GM15510 (cell line): ENCODE measurements around the gene TAC4.

Source experiments
- POLR2A ChIP-seq: IDR thresholded peaks from 3 replicates; pipeline ENCODE4 v1.6.1; 2011; ENCODE audit warnings: borderline replicate concordance; ENCODE audit not compliant: insufficient read length; ENCODE audit errors: extremely low read depth

TAC4 gene, protein sequence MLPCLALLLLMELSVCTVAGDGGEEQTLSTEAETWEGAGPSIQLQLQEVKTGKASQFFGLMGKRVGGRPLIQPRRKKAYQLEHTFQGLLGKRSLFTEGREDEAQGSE

DNA sequence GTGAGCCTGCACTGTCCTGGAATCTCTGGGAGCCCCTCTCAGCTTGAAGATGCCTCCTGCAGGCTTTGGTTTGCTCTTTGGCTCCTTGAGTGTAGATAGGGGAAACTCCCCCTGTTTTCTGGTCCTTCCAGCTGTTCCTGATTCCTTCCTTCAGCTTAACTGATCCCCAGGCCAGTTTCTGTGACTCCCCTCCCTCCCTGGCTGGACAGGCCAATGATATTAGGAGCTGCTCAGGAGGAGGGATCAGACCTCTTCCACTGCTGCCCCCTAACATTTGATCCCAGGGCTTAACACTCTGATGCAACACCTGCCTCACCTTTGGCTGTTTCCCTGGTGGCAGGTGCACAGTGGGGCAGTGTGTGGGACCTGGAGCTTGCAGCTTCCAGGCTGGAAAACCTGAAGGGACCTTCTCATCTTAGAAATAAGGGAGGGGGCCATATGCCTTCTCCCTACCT is at the start of gene TAC4:
TSS of gene TAC4 (minus strand) at position 51 of the 455 bp plus-strand sequence. CDS start 52 bp downstream, outside the sequence.
- TF ChIP-seq POLR2A: no peak

DNA sequence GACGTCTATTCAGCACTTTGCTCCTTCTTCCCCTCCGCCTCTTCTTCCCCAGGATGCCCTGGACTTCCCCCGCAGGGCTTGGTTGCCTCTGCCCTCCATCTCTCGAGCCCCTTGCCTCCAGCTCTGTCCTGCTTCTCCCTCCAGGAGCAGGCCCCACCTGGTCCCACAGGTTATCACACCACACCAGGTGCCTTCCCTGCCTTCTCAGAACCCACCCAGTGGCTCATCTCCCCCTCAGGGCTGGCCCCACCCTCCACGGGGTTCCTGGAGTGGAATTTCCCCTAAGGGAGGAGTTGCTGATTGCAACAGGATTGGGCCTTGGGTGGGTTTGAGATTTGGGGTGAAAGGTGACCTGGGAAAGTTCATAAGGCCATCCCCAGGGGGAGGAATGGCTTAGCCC is 49.0 kb upstream of the TAC4 start:
- no peak for TF ChIP-seq POLR2A

DNA sequence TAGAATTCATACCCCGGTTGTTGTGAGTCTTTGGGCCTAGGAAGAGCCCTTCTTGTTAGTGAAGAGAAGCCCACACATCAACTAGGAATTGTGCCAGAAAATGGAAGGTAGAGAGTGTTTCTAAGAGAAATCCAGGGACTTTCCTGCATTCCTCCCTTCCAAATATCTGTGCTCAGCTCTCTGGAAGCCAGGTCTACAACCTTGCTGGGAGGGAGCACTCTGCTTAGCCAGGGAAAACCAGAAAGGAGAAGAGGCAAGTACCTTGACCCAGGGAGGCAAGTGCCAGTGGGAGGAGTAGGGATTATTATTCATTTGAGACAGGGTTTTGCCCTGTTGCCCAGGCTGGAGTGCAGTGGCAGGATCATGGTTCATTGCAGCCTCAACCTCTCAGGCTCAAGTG is 48.4 kb upstream of the TAC4 start:
- no peak for TF ChIP-seq POLR2A

DNA sequence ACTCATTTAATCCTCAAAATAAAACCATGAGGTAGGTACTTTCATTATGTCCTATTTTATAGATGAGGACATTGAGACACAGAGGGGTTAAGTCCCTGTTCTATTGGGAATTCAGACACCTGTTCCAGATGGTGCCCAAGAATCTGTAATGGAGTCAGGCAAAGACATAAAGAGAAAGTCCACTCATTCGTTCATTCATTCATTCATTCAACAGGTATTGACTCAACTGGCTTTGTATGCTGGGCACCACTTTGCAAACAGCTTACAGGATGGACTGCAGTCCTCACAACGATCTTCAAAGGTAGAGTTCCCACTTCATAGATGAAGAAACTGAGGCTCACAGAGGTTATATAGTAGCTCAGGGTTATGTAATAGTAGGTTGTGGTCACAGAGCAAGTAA is 47.9 kb upstream of the TAC4 start:
- no peak for TF ChIP-seq POLR2A

DNA sequence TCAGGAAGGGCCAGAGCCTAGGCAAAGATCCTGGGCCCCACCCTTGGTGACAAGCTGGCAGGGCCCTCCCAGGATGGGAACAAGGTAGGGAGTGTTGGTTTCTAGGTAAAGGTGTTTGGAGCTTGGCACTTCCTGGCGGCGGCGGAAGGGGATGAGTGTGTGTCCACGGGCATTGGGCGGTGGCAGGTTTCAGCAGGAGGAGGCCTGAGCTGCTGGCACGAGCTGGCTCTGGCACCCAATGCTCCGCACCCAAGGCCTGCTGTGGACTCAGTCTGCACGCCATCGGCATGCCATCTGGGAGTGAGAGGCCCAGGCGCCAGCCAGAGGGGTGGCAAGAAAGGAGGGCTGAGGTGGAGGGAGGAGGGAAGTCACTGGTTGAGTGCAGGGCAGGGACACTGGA is 46.9 kb upstream of the TAC4 start:
- TF ChIP-seq POLR2A: no peak

DNA sequence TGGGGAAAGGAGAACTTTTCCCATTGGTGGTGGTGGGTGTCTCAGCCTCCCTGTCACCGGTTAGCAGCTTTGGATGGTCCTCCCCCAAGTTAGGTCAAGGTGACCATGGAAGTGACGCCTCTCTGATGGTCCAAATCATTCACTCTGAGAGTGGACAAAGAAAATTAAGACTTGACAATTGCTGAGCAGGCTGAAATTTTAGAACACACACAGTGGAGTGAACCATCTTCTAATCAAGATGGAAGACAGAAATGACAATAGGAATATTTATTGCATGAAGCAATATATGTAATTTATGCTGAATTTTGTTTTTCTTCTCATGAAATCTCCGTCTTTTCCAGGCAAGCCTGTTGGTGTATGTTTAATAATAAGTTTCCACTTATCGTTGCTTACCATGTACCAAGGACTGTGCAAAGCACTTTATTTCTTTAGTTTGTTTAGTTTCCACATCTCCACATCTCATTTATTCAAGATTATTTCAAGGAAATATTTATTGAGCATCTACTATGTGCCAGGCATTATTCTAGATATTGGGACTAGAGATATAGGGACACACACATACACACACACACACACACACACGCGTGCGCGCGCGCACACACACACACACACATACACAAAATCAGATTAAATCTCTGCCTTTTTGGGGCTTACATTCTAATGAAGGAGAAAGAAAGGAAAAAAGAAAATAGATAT is 44.0 kb upstream of the TAC4 start:
- no peak for TF ChIP-seq POLR2A

DNA sequence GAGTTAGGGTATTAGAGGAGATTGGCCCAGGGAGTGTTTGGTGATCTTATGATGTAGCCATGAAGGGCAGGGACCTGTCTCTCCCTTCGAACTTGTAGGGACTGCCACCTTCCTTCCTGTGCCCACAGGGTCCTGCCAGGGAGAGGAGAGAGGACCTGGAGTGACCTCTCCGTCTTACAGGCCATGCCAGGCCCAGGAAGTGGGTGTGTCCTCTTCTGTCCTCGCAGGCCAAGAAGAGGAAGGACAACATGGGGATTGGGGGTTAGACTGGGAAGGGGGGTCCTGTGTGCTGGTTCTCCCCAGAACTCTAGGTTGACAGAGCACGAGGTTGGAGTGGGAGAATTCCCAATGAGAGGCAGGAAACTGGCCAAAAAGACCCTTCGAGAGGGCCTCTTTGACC is 43.4 kb upstream of the TAC4 start:
- no peak for TF ChIP-seq POLR2A

DNA sequence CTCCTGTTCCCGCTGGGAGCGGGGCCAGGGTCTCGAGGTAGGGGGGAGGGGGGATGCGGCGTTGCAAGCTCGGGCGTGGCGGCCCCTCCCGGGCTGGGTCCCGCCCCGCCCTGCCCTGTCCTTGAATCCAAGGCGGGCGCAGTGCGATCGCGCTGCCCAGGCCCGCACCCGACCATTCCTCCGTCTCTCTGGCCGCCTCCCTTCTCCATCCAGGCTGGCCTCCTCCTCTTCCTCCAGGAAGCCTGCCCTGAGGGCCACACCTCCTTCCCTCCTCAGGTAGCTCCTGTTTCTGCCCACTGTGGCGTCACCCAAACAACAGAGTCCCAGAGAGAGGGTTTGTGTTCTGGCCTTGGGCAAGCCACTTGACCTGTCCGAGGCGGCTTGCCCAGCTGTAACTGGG is 43.0 kb upstream of the TAC4 start:
- TF ChIP-seq POLR2A: no peak

DNA sequence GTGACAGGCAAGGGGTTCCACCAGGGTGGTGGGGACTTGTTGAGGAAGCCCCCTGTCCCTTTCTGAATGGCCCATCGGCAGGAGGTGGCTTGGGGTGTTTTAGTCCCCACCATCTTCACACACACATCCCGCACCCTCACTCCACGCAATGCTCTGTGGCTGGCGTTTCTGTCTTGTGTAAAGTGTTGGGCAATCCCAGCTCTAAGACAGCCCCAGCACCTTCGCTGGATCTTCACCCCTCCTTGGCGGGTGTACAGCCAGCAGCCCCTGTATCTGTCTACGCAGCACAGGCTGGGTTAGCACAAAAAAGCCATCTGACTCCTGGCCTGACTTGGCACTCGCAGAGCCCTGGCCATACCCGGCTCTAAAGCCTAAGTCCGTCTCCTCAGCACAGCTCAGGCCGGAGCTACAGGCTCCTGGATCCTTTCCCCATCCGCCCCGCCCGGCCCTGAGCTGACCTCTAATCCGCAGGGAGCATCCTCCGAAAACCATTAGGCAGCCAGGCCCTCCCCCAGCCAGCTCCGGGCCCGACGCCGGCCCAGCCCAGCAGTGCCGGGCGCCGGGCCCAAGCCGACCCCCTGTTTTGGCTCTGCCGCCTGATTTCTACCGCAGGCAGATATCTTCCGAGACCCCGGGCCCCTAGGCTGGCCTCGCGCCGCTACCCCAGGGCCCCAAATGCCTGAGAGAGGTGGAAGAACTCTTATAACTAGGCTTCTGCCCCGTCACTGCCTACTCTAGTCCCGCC is 42.4 kb upstream of the TAC4 start:
- TF ChIP-seq POLR2A: no peak

DNA sequence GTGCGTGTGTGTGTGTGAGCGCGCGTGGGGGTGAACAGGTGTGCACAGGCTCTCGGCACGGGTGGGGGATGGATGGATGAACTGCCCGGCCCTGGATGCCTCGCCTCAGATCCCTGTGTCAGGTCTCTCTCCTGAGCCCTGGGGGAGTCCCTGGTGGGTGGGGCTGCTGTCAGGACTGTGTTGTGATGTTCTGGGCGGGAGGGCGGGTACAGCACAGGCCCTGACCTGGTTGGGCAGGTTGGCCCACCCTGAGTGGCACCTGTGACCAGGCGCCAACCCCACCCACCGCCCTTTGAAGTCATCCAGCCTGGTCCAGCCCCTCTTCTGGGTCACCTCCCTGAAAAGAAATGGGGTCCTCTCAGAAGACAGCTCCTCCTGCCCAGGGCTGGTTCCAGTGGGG is 41.6 kb upstream of the TAC4 start:
- no peak for TF ChIP-seq POLR2A

DNA sequence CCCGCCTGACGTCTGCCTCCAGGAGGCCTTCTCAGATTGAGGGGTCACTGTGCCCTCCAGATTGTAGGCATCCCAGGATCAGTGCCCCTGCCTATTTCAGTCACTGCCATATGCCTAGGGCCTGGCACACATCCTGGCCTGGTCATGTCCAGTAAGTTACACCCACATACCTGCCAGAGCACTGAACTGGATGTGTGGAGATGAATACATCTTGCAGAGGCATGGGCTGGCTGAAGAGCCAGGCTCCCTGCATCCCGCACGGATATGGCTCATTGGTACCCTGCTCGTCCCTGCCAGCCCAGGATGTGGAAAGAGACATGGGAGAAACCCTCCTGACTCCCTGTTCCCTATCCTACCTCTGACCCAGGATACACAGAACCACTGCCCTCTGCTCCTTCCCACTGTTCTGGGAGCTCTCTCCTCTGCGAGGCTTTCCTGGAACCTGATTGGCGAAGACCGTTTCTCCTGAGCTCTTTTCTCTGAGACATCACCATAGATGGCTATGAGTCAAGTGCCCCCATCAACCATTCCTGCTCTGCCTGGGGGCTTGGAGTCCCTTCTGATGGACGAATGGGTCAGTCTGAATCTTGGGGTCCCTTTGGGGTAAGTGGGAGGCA is 40.0 kb upstream of the TAC4 start:
- no peak for TF ChIP-seq POLR2A

DNA sequence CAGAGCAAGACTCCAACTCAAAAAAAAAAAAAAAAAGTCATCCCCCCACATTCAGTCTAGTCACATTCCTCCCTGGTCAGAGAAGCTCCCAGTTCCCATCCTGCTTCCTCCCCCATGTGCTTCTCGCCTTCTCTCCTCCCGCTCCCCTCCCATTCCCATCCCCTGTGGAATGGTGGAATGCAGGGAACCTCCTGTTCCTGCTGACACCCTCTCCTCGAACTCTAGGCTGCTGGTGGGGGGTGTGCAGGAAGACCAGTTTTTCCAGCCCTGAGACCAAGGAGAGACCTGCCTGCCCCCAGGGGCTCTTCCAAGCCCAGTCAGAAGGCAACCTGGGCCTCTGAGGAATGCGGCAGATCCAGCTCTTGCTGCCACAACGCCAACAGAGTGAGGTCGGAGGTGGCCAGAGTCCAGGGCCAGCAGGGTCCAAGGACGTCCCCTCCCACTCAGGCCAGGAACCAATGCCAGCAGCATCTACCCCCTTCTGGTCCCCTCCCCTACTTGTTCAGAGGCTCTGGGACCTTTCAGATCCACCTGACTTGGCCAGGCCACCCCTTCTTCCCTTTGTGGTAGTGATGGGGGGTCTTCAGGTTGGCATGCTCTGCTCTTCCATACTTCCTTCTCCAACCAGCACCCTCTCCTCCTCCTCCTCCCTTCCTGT is 39.3 kb upstream of the TAC4 start:
- no peak for TF ChIP-seq POLR2A

DNA sequence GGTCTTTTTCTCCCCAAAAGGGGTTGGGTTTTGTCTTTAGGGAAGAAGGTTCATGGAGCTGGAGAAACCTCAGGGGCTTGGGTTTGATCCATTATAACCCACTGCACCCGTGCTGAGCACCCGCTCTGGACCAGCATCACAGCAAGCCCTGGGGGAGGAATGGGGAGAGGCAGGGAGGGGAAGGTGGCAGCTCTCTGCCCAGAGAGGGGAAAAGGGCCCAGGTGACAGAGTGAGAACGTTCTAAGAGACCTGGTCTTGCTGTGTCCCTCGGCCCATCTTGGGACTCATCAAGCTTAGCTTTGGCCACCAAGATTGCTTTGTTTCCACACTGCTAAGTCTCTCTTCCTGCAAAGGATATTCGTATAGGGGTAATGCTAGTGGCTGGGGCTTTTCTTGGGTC is 38.2 kb upstream of the TAC4 start:
- TF ChIP-seq POLR2A: no peak

DNA sequence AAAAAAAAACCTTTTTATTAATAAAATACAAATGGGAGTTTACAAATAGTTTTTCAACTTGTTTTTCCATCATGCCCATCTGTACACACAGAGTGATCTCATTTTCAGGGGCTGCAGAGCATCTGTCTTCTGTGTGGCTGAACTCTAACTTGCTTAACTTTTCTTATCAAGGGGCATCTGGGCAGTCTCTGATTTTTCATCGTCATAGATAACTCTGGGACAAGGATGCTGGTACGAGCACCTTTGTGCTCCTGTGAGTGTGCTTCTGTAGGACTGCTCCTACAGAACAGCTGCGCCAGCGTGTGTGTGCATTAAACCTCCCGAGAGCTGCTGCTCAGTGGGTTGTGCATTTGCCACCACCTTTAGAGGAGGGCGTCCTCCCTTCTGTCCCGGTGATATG is 34.6 kb upstream of the TAC4 start:
- TF ChIP-seq POLR2A: no peak

DNA sequence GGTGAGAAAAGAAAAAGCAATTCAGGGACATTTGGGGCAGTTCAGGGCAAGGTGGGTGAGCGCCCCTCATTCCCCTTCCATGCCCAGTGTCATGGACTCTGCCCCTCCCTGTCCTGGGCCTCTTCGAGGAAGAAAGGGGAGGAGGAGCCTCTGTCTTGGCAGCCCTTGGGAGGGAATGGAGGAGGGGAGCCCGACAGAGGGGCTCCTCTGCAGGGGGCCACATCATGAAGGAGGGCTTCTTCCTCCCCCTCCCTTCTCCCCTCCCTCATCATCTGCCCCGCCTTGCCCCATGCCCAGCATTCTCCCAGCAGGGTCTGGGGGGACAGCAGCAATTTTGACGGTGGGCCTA is 33.2 kb upstream of the TAC4 start:
- TF ChIP-seq POLR2A: no peak
